Measurements from ENCODE around the gene FBXL17. TPM values are rescaled to one million over a fixed set of nuclear protein-coding genes. Genes with fewer than 3 reads are reported as not detected.

FBXL17 gene
- total RNA-seq, 3 donors from 2014 or later = 22.6 to 31.3 (median 28.8) TPM

DNA sequence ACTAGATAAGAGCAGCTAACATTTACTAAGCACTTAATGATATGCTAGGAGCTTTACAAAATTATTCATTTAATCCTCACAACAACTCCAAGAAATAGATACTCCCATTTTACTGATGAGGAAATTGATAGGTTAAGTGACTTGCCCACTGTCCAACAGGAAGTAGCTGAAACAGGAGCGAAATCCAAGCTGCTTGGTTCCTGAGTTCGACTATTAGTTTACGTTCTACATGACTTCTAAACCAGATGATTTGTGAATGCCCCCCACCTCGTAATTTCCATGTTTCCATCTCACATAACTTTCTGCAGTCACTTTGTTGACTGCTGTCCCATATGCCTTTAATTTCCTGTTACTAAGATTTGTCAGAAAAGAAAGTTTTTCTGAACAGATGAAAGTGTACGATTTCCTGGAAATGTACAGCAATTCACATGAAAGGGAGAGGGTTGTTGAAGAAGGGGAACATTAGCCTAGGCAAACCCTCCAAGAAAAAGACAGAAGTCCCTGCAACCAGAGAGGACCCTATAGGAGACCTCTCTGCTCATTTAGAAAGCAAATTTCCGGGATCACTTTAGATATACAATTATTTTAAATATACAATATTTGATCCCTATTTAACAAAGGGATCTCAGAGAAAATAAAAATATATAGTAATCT lies 432.1 kb downstream of the FBXL17 start:
- intact Hi-C loops (cut with DNase I; ENCODE audit: low total_unique reads) = no loop called here
- Histone ChIP-seq H3K4me3 (no peak overlapping the region), H3K9me3 (no peaks in the 10 kb centered on the region), H3K27ac (no peak overlapping the region), H3K27me3 (no peaks in the 10 kb centered on the region), H3K36me3 (no peaks in the 10 kb centered on the region), H3K4me1 (no peaks in the 10 kb centered on the region)
- TF ChIP-seq POLR2A (IDR thresholded peaks at IDR 0.05) = no peak
- DNase-seq (ENCODE audit: low spot score in 2 of 2) = no peak

DNA sequence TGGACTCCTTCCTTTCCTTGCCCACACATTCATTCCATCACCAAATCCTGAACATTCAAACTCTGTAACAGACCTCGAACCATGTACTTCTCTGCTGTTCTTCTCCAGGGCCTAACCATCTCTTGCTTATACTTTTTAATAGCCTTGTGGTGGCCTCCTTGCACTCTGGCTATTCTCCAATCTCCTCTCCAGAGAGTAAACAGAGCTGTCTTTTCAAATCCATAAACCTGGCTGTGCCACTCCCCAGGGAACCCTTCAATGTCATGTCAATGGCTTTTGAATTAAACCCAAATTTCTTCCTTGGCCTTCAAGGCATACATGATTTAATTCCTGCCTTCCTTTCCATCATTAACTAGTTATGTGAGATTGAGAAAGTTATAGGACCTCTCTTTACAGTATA lies 433.5 kb downstream of the FBXL17 start:
- H3K36me3 ChIP-seq = no peaks in the 10 kb centered on the region
- TF ChIP-seq POLR2A (IDR thresholded peaks at IDR 0.05) (no peak), POLR2AphosphoS5 (IDR thresholded peaks at IDR 0.05) (no peak)
- TF ChIP-seq, protein P1, sequence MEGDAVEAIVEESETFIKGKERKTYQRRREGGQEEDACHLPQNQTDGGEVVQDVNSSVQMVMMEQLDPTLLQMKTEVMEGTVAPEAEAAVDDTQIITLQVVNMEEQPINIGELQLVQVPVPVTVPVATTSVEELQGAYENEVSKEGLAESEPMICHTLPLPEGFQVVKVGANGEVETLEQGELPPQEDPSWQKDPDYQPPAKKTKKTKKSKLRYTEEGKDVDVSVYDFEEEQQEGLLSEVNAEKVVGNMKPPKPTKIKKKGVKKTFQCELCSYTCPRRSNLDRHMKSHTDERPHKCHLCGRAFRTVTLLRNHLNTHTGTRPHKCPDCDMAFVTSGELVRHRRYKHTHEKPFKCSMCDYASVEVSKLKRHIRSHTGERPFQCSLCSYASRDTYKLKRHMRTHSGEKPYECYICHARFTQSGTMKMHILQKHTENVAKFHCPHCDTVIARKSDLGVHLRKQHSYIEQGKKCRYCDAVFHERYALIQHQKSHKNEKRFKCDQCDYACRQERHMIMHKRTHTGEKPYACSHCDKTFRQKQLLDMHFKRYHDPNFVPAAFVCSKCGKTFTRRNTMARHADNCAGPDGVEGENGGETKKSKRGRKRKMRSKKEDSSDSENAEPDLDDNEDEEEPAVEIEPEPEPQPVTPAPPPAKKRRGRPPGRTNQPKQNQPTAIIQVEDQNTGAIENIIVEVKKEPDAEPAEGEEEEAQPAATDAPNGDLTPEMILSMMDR (IDR thresholded peaks at IDR 0.05) = no peak
- no peak overlapping the region for H3K27ac ChIP-seq
- intact Hi-C loops (cut with DNase I; ENCODE audit: low total_unique reads) = no loop called here
- no peaks in the 10 kb centered on the region for H3K4me1 ChIP-seq
- no peaks in the 10 kb centered on the region for H3K9me3 ChIP-seq
- no peaks in the 10 kb centered on the region for H3K27me3 ChIP-seq
- DNase-seq (ENCODE audit: low spot score in 2 of 2) = no peak
- no peak overlapping the region for H3K4me3 ChIP-seq

DNA sequence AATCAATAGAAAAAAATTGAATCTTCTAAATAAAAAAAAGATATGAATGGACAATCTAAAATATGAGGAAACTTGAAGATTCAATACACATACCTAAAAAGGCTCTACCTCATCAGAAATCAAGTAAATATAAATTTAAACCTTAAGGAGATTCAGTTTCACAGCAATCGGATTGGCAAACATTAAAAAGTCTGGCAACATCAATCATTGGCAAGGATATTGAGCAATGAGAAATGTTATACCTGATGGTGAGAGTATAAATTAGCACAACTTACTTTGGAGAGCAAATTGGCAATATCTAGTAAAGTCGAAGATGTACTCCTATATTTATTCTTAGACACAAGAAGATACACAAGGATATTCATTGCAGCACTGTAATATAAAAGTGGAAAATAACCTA lies 436.8 kb downstream of the FBXL17 start:
- Histone ChIP-seq H3K9me3 (no peaks in the 10 kb centered on the region), H3K27me3 (no peaks in the 10 kb centered on the region), H3K4me1 (no peaks in the 10 kb centered on the region), H3K27ac (no peak overlapping the region), H3K36me3 (no peaks in the 10 kb centered on the region), H3K4me3 (no peak overlapping the region)
- no peak for DNase-seq (ENCODE audit: low spot score in 2 of 2)
- TF ChIP-seq POLR2AphosphoS5 (IDR thresholded peaks at IDR 0.05) (no peak), POLR2A (IDR thresholded peaks at IDR 0.05) (no peak)
- TF ChIP-seq, protein P1 (IDR thresholded peaks at IDR 0.05) = no peak
- intact Hi-C loops (cut with DNase I; ENCODE audit: low total_unique reads) = no loop called here

DNA sequence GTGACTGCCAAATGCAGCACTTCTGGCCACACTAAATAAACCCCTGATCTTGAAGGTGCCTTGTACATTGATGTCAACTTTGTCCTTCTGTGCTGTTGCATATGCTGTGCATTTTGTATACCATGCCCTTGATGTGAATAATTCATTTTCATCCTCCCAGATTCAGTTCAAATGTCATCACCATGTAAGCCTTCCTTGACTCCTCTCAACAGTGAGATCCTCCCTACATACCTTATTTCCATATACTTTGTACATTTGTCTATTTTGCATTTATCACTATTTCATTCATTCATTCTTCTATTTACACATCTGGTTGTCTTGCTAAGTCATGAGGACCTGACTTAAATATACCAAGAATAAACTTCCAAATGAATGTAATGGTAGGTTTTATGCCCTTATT lies 438.0 kb downstream of the FBXL17 start:
- Histone ChIP-seq H3K27ac (no peak overlapping the region), H3K9me3 (no peaks in the 10 kb centered on the region), H3K27me3 (no peaks in the 10 kb centered on the region), H3K4me1 (no peaks in the 10 kb centered on the region), H3K36me3 (no peaks in the 10 kb centered on the region), H3K4me3 (no peak overlapping the region)
- no peak for DNase-seq (ENCODE audit: low spot score in 2 of 2)
- TF ChIP-seq POLR2A (IDR thresholded peaks at IDR 0.05) (no peak), POLR2AphosphoS5 (IDR thresholded peaks at IDR 0.05) (no peak)
- TF ChIP-seq, protein P1 (IDR thresholded peaks at IDR 0.05) = no peak
- intact Hi-C loops (cut with DNase I; ENCODE audit: low total_unique reads) = no loop called here

DNA sequence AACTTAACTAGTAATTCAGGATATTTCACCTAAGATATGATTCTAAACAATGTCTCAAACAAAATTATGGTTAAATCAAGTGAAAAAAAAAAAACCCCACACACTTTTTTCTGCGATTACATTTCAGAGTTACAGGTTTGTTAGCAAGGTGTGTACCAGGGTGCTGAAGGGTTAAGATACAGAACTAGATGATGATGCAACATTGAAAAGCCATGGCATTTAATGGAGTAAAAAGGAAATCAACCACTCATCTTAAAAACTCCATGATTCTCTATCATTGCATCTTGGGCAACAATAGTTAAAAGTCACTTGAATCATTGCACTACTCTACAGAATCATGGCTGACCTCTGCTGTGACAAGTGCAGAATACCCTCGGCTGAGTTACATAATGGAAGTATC lies 440.9 kb downstream of the FBXL17 start:
- H3K27ac ChIP-seq = no peak overlapping the region
- no peaks in the 10 kb centered on the region for H3K27me3 ChIP-seq
- H3K4me1 ChIP-seq = no peaks in the 10 kb centered on the region
- H3K9me3 ChIP-seq = no peaks in the 10 kb centered on the region
- H3K4me3 ChIP-seq = no peak overlapping the region
- H3K36me3 ChIP-seq = no peaks in the 10 kb centered on the region
- intact Hi-C loops (cut with DNase I; ENCODE audit: low total_unique reads) = no loop called here
- no peak for DNase-seq (ENCODE audit: low spot score in 2 of 2)
- TF ChIP-seq POLR2A (IDR thresholded peaks at IDR 0.05) (no peak), POLR2AphosphoS5 (IDR thresholded peaks at IDR 0.05) (no peak)
- TF ChIP-seq, protein P1 (IDR thresholded peaks at IDR 0.05) = no peak

Measured in breast epithelium (tissue), 4 donors.